ENCODE results near the gene C14orf132.

Gene C14orf132

DNA sequence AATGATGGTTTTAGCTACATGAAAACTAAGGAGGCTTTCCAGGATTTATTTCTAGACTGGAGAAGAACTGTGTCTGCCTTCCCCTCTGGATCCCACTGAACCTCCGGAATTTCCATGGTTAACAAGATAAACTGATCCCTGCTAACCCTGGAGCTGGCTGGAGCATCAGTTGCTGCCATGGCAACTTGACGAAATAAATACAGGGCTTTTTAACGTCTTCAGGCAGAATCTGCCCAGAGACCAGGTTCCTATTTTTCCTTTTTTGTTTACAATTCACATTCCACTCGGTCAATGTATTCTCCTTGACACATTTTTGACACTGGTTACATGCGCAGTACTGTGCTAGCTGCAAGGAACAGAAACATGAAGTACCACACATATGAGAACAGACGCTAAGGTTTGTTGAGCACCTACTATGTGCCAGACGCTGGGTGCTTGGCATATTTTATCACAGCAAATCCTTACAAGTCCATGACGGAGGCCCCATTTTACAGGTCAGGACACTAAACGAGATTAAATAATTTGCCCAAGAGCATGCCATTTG lies 1.7 kb downstream of the C14orf132 start:
- DNase-seq: peak; percentile 62

GRCh38 chr14:96042248-96042930 lies 3.2 kb downstream of the C14orf132 start:
- no peak for DNase-seq

DNA sequence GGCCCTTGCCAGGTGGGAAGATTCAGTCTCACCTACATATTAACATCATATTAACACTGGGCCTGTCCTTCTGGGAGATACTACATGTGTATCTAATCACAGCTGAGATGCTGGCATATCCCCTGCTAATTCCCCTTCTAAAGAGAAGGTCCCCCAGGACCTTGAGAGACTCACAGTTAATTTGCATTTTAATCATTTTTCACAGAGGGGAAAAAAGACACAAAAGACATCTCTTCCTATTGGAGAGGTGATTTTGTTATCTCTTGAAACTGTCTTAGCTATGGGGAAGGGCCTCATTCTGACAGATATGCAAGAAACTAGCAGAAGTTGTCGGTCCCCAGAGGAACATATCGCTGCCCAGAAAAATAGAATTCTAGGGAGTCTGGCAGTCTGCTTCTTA lies 7.5 kb downstream of the C14orf132 start:
- DNase-seq: no peak

DNA sequence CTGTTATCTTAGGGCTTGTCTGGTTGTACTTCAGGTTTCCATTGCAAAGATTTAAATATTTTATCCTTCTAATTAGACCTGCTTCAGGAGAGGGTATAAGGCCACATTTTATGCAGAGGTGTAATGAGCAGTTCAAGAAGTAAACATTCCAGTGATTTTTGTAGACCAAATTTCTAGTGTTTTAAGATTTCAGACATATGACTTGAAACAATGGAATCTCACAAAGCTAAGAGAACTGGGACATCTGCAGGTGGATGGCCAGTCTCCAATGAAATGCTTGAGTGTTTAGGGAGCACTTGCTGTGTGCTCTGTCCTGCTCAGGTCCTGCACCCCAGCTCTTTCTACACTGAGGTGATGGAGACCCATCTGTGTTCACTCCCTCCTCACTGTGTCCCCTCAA lies 7.9 kb downstream of the C14orf132 start:
- no peak for DNase-seq

- DNase-seq: no peak
Observed at GRCh38 chr14:96049932-96050331, 10.8 kb downstream of the C14orf132 start.

DNA sequence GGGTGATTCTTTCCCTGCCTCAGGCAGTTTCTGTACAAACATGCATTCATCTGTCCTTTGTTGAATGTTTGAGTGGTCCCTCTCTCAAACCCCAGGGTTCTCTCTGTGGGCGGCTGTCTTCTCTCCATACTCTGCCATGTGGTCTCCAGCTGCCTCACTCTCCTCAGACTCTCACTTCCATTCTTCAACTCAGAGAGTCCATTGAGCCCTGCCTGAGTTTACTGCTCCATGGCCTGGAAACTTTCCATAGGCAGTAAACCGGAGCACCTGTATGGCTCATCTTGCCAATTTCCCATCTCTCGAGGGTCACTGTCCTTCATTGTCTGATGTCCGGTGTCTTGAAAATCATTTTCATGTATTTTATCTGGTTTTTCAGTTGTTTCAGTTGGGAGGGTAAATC lies 11.3 kb downstream of the C14orf132 start:
- DNase-seq: no peak

DNA sequence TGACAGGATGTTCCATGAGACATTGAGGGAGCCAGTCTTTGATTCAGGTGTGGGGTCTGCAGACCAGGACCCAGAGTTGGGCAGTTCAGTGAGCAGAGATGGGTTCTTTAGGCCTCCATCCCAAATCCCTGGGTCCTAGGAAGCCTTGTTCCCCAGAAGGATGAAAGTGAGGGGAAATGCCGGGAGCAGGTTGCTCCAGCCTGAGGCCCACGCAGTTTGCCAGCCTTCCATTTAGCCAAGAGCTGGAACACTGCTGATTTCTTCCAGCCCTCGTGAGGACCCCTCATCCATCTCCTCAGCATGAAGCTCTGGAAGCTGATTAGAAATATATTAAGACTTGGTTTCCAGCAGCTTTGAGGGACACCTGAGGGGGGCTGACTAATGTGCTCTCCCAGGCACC lies 12.1 kb downstream of the C14orf132 start:
- DNase-seq: no peak

- DNase-seq: no peak
Observed at GRCh38 chr14:96051642-96052540, 12.7 kb downstream of the C14orf132 start.

DNA sequence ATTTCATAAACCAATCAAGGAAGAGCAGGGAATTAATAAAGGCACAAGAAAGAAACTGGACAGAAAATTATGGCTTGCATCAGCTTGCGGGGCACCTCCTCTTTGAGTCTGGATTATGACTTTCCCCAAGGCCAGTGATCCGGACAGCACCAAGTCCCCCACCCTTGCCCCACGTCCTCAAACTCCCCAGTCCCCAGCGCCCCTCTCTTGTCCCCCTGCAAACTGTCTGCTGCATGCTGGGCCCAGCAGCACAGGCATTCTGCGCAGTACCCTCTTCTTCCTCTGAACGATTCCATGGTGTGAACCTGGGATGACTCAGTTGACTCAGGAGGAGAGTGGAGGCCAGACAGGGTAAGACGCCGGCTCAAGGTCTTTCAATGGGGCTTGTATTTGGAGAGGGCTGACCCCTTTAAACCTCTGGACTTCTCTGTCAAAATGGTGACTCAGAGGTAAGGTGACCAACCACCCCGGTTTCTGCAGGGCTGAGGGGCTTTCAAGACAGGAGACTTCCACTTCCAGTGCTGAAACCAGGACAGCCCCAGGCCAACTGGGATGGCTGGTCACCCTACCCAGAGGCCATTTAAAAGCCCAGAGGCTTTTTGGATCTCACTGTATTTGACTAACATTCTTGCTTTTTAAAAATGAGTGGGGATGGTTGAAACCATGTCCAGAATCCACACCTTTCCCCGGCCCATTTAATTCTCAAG lies 13.5 kb downstream of the C14orf132 start:
- no peak for DNase-seq

DNA sequence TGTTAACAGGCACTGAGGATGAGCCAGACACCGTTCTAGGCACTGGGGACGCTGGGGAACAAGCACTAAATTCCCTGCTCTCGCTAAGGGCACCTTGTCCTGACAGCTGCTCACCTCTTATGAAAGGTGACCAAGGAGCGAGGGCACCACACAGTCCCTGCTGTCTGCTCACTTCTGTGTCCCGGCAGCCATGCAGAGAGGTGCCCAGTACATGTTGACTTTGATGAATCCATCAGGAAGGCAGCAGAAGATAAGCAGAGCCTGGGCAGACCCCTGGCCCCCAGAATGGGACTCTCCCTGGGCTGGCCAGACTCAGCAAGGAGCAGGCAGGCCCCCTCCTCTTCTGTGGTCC lies 14.1 kb downstream of the C14orf132 start:
- no peak for DNase-seq

DNA sequence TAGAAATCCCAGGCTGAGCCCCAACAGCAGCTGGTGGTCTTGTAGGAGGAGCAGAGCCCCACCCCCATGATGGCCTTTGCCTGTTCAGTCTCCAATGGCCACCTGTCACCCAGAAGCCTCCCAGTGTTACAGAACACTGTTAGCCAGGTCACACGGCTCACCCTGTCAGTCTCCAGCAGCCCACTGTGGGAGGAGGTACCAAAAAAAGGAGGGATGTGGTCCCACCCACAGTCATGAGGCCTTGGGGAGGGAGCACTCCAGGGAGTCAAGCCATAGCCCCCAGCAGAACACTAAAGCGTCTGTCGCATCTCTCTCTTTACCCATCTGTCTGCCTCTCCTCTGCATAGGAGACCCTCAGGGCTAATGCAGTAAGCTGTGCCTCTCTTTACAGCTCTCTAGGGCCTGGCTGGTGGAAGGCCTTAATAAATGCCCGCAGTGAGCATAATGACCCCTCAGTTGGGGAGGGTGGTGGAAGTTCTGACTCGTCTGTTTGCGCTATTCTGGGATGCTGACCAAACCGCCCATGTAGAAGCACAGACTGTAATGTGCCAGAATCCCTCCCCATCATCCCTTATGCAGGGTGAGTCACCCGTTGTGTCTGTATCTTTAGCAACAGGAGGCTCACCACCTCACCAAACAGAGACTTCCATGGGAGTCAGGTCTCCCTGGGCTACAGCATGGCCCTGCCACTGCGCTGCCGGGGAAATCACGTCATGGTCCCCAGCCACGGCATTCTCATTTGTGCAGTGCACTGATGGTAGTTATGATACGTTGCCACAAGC lies 14.6 kb downstream of the C14orf132 start:
- peak; percentile 76 for DNase-seq

DNA sequence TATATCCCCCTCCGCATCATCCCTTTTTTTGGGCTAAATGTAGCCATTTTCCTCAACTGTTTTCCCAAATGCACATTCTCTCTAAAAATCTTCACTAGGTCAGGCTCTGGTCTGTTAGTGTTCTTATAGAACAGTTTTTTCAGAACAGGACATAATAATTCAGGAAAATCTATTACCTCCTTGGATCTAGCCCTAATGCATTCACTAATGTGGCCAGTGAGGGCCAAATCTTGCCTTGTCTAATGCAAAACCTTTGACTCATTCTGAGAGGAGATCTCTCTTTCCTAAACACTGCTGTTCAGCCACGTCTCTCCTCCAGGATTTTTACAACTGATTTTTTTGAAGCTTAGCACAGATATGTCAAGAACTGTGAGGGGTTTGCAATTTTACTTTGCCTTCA lies 15.5 kb downstream of the C14orf132 start:
- DNase-seq: no peak

DNA sequence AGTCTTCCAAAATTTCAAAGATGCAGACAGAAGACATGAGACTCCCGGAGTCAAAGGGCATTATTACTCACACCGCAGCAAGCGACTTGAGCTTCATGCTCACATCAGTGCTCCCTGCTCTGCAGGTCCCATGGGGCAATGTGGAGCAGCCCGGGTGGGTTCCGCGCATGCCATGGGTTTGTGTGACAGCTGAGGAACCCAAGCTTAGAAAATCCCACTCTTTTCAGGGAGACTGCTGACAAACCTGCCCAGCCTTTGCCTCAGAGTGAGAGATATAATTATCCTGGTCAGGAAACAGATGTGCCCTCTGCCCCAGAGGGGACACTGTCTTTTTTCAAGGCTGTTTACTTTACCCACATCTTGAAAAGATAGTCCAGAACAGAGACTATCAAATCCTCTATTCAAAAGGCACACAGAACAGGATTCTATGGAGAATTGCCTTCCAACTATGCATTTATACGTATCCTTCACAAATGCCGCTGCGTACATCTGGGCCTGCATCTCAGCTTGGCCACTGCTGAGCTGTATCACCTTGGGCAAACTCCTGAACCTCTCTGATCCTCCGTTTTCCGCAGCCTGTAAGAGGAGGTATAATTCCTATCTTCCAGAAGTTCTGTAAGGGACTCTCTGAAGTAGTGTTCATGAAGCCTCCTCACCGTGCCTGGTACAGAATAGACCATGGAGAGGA lies 16.0 kb downstream of the C14orf132 start:
- no peak for DNase-seq

DNA sequence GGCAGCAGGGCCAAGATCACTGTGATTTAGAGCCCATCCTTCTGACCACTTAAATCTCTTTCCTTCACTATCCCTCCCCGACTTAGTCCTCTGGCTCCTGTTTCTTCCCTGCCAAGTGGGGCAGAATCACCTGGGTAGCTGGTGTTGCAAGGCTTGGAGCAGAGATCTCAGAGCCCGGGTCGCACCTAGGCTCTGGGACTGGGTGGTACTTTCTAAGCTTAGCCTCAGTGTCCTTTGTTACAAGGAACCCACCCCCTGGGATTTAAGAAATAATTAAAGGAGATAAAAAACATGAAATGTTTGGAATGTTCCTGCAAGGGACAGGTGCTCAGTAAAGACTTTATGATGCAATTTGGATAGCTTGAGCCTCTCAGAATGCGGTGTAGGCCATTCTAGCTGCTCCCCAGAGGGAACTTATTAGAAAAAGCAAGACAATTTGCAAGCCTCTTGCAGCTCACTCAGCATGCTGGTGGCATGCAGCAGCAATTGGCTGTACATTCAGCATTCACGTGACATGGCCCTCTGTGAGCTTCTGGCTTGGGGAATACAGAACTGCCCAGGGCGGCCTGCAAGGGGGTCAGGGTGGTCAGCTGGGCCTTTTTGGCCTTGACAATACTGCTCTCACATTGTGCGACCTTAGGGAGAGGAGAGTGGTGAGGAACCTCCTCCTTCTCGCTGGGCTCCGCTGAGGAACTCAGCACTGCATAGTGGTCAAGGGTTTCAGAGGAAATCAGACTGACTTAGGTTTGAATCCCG lies 16.8 kb downstream of the C14orf132 start:
- DNase-seq: no peak

DNA sequence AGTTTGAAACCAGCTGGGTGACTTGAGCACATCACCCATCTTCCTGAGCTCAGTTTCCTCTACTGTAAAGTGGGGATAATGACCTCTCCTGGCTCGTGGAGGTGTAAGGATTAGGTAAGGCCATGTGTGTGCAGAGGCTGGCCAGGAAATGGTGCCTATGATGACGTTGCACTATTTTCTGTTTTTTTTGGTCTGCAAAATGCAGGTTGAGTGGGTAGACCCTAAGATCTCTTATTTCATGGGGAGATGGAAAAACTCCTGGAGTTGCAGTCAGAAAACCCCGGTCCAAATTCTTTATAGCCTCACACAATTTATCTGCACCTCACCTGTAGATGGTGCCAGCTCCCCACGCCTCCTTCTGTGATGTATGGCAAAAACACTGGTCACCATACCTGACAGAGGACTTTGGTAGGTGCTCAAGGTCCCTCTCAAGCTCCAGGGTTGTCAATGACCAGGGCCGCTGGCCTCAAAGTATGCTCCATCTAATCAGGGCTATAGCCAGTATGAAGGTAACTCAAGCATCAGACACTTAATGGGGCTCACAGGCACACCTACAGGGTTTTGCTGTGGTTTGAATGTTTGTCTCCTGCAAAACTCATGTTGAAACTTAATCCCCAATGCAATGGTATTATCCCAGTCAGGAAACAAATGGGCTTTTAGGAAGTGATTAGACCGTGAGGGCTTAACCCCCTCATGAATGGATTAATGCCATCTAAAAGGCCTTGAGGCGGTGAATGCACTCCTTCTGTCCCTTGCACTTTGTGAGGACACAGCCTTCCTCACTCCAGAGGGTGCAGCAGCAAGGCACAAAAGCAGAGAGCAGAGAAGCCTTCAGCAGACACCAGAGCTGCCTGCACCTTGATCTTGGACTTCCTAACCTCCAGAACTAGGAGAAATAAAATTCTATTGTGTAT lies 17.6 kb downstream of the C14orf132 start:
- no peak for DNase-seq

- no peak for DNase-seq
Observed at GRCh38 chr14:96057738-96058137, 18.6 kb downstream of the C14orf132 start.

GRCh38 chr14:96058576-96059200 lies 19.5 kb downstream of the C14orf132 start:
- no peak for DNase-seq

GRCh38 chr14:96059519-96060135 lies 20.5 kb downstream of the C14orf132 start:
- no peak for DNase-seq

Measured in eye (tissue), 1 donor.